Measurements from ENCODE around the gene NT5C. TPM values are rescaled to one million over a fixed set of nuclear protein-coding genes. Genes with fewer than 3 reads are reported as not detected.
A peak's percentile ranks its signal among the peaks of the same experiment; 100 is the strongest.
"Not testable (repeated sequence)": the region's sequence is repeated elsewhere in the genome, so short reads cannot be mapped to it uniquely, and the experiment has no call there.

Gene NT5C
- 51.3 TPM for polyA plus RNA-seq (2013, experiment 1 of 2)
- 43.2 TPM for polyA plus RNA-seq (2013, experiment 2 of 2)

DNA sequence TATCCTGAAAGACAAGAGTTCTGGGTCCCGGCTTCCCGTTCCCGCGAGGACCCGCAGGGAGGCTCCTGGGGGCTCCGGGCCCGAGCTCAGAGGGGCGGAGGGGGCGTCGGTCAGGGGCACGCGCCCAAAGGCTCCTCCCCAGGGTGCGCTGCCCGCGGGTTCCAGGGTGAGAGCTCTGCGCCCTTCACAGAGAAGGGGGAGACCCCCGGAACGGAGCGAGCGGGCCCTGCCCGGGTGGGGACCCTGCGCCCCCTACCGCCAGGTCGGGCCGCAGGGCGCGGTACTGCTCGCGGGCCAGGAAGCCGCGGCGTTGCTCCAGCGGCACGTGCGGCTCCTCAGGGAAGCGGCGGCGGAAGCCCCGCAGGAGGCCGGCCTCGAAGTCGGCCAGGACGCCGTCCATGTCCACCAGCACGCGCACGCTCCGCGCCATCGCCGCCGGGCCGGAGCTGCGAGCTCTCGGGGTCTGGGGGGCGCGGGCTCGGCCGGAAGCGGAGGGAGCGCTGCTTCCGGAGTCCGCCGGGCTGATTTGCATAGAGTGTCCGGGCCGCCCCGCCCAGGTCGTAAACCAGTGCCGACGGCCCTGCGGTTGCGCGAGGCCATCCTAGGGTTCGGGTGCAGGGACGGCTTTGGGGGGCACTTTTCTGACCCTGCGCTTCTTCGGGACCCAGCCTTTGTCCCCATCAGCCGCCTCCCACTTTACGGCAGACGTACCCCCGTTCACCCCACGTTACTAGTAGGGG, at the start of gene NT5C:
TSS of gene NT5C (minus strand) at position 465 of the 740 bp plus-strand sequence. CDS start at position 430, 35 bp downstream.
- peak within 1 kb of the TSS; percentile 86 for H3K4me3 ChIP-seq (ENCODE audit: extremely low read depth, insufficient read depth, low read length, poor library complexity, severe bottlenecking)
- no peaks in the 10 kb centered on the region for H3K9me3 ChIP-seq (ENCODE audit: control insufficient read depth, low read length)
- peak within 1 kb of the TSS; percentile 89 for H3K27ac ChIP-seq (ENCODE audit: low read depth, low read length, severe bottlenecking)
- H3K4me1 ChIP-seq (ENCODE audit: control insufficient read depth, insufficient read depth, low read length, poor library complexity, severe bottlenecking): peaks cover 14% of the 10 kb centered on the region
- 1 to 3% methylated on average over 61 to 82 of the region's 82 CpGs for WGBS, 2 experiments (ENCODE audit: insufficient coverage in 2 of 2)
- H3K36me3 ChIP-seq (ENCODE audit: control insufficient read depth, insufficient read depth, low read length): peaks cover 39% of the 10 kb centered on the region

DNA sequence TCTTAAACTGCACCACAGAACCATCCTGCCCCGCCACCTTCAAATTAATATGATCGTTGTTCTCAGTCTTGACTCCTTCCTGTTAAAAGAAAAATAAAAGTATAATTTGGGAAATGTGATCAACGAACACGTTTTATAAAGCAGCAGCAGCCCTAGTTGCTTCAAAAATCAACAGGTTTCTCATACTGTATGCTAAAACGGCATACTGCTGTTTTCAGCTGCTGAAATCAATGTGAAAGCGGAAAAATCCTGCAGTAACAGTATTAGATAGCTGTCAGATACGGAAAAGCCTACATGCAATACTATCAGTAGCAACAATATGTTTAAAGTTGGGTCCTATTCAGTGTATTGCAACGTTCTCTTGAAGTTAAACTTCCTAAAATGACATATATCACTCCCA, 49.6 kb upstream of the NT5C start:
- Histone ChIP-seq H3K36me3 (ENCODE audit: control insufficient read depth, insufficient read depth, low read length) (peaks cover 54% of the 10 kb centered on the region), H3K27ac (ENCODE audit: low read depth, low read length, severe bottlenecking) (no peak overlapping the region), H3K9me3 (ENCODE audit: control insufficient read depth, low read length) (no peaks in the 10 kb centered on the region), H3K4me1 (ENCODE audit: control insufficient read depth, insufficient read depth, low read length, poor library complexity, severe bottlenecking) (peaks cover 2% of the 10 kb centered on the region), H3K4me3 (ENCODE audit: extremely low read depth, insufficient read depth, low read length, poor library complexity, severe bottlenecking) (peak overlapping the region; percentile 97)
- 30 to 50% methylated on average over 3 to 4 of the region's 8 CpGs for WGBS, 2 experiments (ENCODE audit: insufficient coverage in 2 of 2)

GRCh38 chr17:75178453-75178852, 46.9 kb upstream of the NT5C start:
- Histone ChIP-seq H3K4me1 (ENCODE audit: control insufficient read depth, insufficient read depth, low read length, poor library complexity, severe bottlenecking) (peaks cover 2% of the 10 kb centered on the region), H3K9me3 (ENCODE audit: control insufficient read depth, low read length) (no peaks in the 10 kb centered on the region), H3K36me3 (ENCODE audit: control insufficient read depth, insufficient read depth, low read length) (peaks cover 81% of the 10 kb centered on the region), H3K27ac (ENCODE audit: low read depth, low read length, severe bottlenecking) (no peak overlapping the region), H3K4me3 (ENCODE audit: extremely low read depth, insufficient read depth, low read length, poor library complexity, severe bottlenecking) (no peak overlapping the region)
- WGBS, 2 experiments (ENCODE audit: insufficient coverage in 2 of 2): 90 to 92% methylated on average over 2 to 3 of the region's 6 CpGs

DNA sequence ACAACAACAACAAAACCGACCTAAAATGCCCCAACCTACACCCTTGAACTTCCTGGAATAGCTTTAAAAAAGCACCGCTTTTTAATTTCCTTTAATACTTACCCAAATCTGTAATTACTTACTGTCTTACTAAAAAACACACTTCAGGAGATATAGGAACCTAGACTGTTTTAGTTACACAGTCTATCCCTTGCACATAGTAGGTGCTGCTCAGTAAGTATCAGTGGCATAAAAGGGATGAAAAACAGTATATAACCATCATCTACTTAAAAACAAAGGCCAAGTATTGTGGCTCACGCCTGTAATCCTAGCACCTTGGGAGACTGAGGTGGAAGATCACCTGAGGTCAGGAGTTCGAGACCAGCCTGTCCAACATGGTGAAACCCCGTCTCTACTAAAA, 45.1 kb upstream of the NT5C start:
- Histone ChIP-seq H3K27ac (ENCODE audit: low read depth, low read length, severe bottlenecking) (no peak overlapping the region), H3K4me1 (ENCODE audit: control insufficient read depth, insufficient read depth, low read length, poor library complexity, severe bottlenecking) (peaks cover 2% of the 10 kb centered on the region), H3K36me3 (ENCODE audit: control insufficient read depth, insufficient read depth, low read length) (peaks cover 94% of the 10 kb centered on the region), H3K9me3 (ENCODE audit: control insufficient read depth, low read length) (no peaks in the 10 kb centered on the region), H3K4me3 (ENCODE audit: extremely low read depth, insufficient read depth, low read length, poor library complexity, severe bottlenecking) (no peak overlapping the region)
- WGBS, 2 experiments (ENCODE audit: insufficient coverage in 2 of 2): 87 to 97% methylated on average over 3 of the region's 5 CpGs

DNA sequence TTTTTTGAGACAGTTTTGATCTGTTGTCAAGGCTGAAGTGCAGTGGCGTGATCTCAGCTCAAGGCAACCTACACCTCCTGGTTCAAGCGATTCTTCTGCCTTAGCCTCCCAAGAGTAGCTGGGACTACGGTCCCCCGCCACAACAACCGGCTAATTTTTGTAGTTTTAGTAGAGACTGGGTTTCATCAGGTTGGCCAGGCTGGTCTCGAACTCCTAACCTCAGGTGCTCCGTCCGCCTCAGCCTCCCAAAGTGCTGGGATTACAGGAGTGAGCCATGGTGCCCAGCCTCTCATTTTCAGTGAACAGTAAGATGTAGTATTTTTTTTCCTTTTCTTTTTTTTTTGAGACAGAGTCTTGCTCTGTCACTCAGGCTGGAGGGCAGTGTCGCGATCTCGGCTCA, 43.5 kb upstream of the NT5C start:
- H3K4me3 ChIP-seq (ENCODE audit: extremely low read depth, insufficient read depth, low read length, poor library complexity, severe bottlenecking): no peak overlapping the region
- 95 to 100% methylated on average over 9 to 11 of the region's 11 CpGs for WGBS, 2 experiments (ENCODE audit: insufficient coverage in 2 of 2)
- no peaks in the 10 kb centered on the region for H3K4me1 ChIP-seq (ENCODE audit: control insufficient read depth, insufficient read depth, low read length, poor library complexity, severe bottlenecking)
- H3K36me3 ChIP-seq (ENCODE audit: control insufficient read depth, insufficient read depth, low read length): peaks cover 95% of the 10 kb centered on the region
- no peak overlapping the region for H3K27ac ChIP-seq (ENCODE audit: low read depth, low read length, severe bottlenecking)
- no peaks in the 10 kb centered on the region for H3K9me3 ChIP-seq (ENCODE audit: control insufficient read depth, low read length)

- Histone ChIP-seq H3K36me3 (ENCODE audit: control insufficient read depth, insufficient read depth, low read length) (peaks cover 94% of the 10 kb centered on the region), H3K4me1 (ENCODE audit: control insufficient read depth, insufficient read depth, low read length, poor library complexity, severe bottlenecking) (no peaks in the 10 kb centered on the region), H3K4me3 (ENCODE audit: extremely low read depth, insufficient read depth, low read length, poor library complexity, severe bottlenecking) (no peak overlapping the region), H3K9me3 (ENCODE audit: control insufficient read depth, low read length) (no peaks in the 10 kb centered on the region), H3K27ac (ENCODE audit: low read depth, low read length, severe bottlenecking) (no peak overlapping the region)
- 95 to 100% methylated on average over 2 of the region's 4 CpGs for WGBS, 2 experiments (ENCODE audit: insufficient coverage in 2 of 2)
Measured at GRCh38 chr17:75173526-75173925, 42.0 kb upstream of the NT5C start.

DNA sequence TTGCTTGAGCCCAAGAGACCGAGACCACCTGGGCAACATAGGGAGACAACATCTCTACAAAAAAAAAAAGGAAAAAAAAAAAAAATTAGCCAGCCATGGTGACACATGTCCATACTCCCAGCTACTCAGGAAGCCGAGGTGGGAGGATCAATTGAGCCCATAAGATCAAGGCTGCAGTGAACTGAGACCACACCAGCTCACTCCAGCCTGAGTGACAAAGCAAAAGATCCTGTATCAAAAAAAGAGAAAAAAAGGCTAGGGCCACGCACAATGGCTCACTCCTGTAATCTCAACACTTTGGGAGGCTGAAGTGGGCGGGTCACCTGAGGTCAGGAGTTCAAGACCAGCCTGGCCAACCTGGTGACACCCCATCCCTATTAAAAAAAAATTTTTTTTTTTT, 37.5 kb upstream of the NT5C start:
- Histone ChIP-seq H3K36me3 (ENCODE audit: control insufficient read depth, insufficient read depth, low read length) (peaks cover 84% of the 10 kb centered on the region), H3K9me3 (ENCODE audit: control insufficient read depth, low read length) (no peaks in the 10 kb centered on the region), H3K27ac (ENCODE audit: low read depth, low read length, severe bottlenecking) (no peak overlapping the region), H3K4me3 (ENCODE audit: extremely low read depth, insufficient read depth, low read length, poor library complexity, severe bottlenecking) (no peak overlapping the region), H3K4me1 (ENCODE audit: control insufficient read depth, insufficient read depth, low read length, poor library complexity, severe bottlenecking) (no peaks in the 10 kb centered on the region)
- 90% methylated on average over 2 of the region's 4 CpGs; no CpG with 5 or more reads in 1 of the 2 experiments for WGBS, 2 experiments (ENCODE audit: insufficient coverage in 2 of 2)

DNA sequence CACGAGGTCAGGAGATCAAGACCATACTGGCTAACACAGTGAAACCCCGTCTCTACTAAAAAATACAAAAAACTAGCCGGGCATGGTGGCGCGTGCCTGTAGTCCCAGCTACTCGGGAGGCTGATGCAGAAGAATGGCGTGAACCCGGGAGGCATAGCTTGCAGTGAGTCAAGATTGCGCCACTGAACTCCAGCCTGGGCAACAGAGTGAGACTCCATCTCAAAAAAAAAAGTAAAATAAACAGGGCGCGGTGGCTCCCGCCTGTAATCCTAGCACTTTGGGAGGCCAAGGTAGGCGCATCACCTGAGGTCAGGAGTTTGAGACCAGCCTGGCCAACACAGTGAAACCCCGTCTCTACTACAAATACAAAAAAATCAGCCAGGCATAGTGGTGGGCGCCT, 33.1 kb upstream of the NT5C start:
- H3K36me3 ChIP-seq (ENCODE audit: control insufficient read depth, insufficient read depth, low read length): peaks cover 53% of the 10 kb centered on the region
- H3K27ac ChIP-seq (ENCODE audit: low read depth, low read length, severe bottlenecking); H3K4me3 ChIP-seq (ENCODE audit: extremely low read depth, insufficient read depth, low read length, poor library complexity, severe bottlenecking); H3K4me1 ChIP-seq (ENCODE audit: control insufficient read depth, insufficient read depth, low read length, poor library complexity, severe bottlenecking); H3K9me3 ChIP-seq (ENCODE audit: control insufficient read depth, low read length): not testable (repeated sequence)
- 82 to 98% methylated on average over 11 to 12 of the region's 15 CpGs for WGBS, 2 experiments (ENCODE audit: insufficient coverage in 2 of 2)

GRCh38 chr17:75163074-75163473, 31.5 kb upstream of the NT5C start:
- Histone ChIP-seq H3K4me1 (ENCODE audit: control insufficient read depth, insufficient read depth, low read length, poor library complexity, severe bottlenecking) (peaks cover 4% of the 10 kb centered on the region), H3K4me3 (ENCODE audit: extremely low read depth, insufficient read depth, low read length, poor library complexity, severe bottlenecking) (no peak overlapping the region), H3K36me3 (ENCODE audit: control insufficient read depth, insufficient read depth, low read length) (peaks cover 44% of the 10 kb centered on the region), H3K9me3 (ENCODE audit: control insufficient read depth, low read length) (no peaks in the 10 kb centered on the region), H3K27ac (ENCODE audit: low read depth, low read length, severe bottlenecking) (no peak overlapping the region)
- 87 to 97% methylated on average over 5 of the region's 5 CpGs for WGBS, 2 experiments (ENCODE audit: insufficient coverage in 2 of 2)

- Histone ChIP-seq H3K4me1 (ENCODE audit: control insufficient read depth, insufficient read depth, low read length, poor library complexity, severe bottlenecking) (peaks cover 5% of the 10 kb centered on the region), H3K4me3 (ENCODE audit: extremely low read depth, insufficient read depth, low read length, poor library complexity, severe bottlenecking) (no peak overlapping the region), H3K27ac (ENCODE audit: low read depth, low read length, severe bottlenecking) (no peak overlapping the region), H3K36me3 (ENCODE audit: control insufficient read depth, insufficient read depth, low read length) (peaks cover 32% of the 10 kb centered on the region), H3K9me3 (ENCODE audit: control insufficient read depth, low read length) (no peaks in the 10 kb centered on the region)
- 88 to 96% methylated on average over 4 of the region's 5 CpGs for WGBS, 2 experiments (ENCODE audit: insufficient coverage in 2 of 2)
Measured at GRCh38 chr17:75160211-75160610, 28.7 kb upstream of the NT5C start.
